Stomach (tissue), 4 donors: ENCODE results near the gene LHB.

ENCODE experiments used
- CTCF ChIP-seq, 7 experiments: fragments of 450-650 bp in 4 of 7; fragments of 200-600 bp in 3 of 7; sonication (generic) in 3 of 7; IDR thresholded peaks; one replicate each; pipeline ENCODE4 v1.5.1; 2016 to 2019; ENCODE audit warnings: antibody characterized with exemption in 7 of 7, control low read depth in 2 of 7, mild to moderate bottlenecking in 1 of 7
- POLR2A ChIP-seq, 4 donors: fragments of 450-650 bp; IDR thresholded peaks; one replicate each; pipeline ENCODE4 v1.6.1; 2016; ENCODE audit warnings: antibody characterized with exemption in 4 of 4, control low read depth in 2 of 4, mild to moderate bottlenecking in 1 of 4, moderate library complexity in 1 of 4
- POLR2AphosphoS5 ChIP-seq, 3 donors: sonication (generic); formaldehyde crosslinking; IDR thresholded peaks; one replicate each; pipeline ENCODE4 v1.6.1; 2016; ENCODE audit warnings: antibody characterized with exemption in 3 of 3

GRCh38 chr19:49061445-49061844 is 44.6 kb upstream of the LHB start:
- TF ChIP-seq POLR2A (IDR thresholded peaks at IDR 0.05) (no peak), CTCF (IDR thresholded peaks at IDR 0.05) (no peak), POLR2AphosphoS5 (IDR thresholded peaks at IDR 0.05) (no peak)
